Inflammatory macrophage treated with lipopolysaccharide for 4 hours (primary cell): ENCODE results near the gene SEPTIN11.

Experiments used
- DNase-seq: peaks from one replicate; pipeline ENCODE4 v3.0.0-alpha.2; 2020

The SEPTIN11 gene

GRCh38 chr4:76949276-76950051, at the start of gene SEPTIN11:
SEPTIN11 (plus strand) TSS chr4:76949752; CDS start chr4:76949904, 152 bp downstream.
- peak; percentile 91 for DNase-seq

GRCh38 chr4:76902233-76902890, 47.2 kb upstream of the SEPTIN11 start:
- DNase-seq, result no peak

GRCh38 chr4:76904646-76905190, 44.8 kb upstream of the SEPTIN11 start:
- DNase-seq, result no peak

GRCh38 chr4:76905521-76905920, 44.0 kb upstream of the SEPTIN11 start:
- DNase-seq, result no peak

GRCh38 chr4:76909711-76910110, 39.8 kb upstream of the SEPTIN11 start:
- DNase-seq, result no peak

GRCh38 chr4:76920715-76921114, 28.8 kb upstream of the SEPTIN11 start:
- no peak for DNase-seq

- no peak for DNase-seq
Observed at GRCh38 chr4:76923619-76924357, 25.8 kb upstream of the SEPTIN11 start.

GRCh38 chr4:76926841-76927240, 22.7 kb upstream of the SEPTIN11 start:
- no peak for DNase-seq

- DNase-seq, result no peak
Observed at GRCh38 chr4:76930685-76931084, 18.9 kb upstream of the SEPTIN11 start.

- no peak for DNase-seq
Observed at GRCh38 chr4:76931087-76931486, 18.5 kb upstream of the SEPTIN11 start.

- DNase-seq, result no peak
Observed at GRCh38 chr4:76931576-76932276, 17.8 kb upstream of the SEPTIN11 start.

- no peak for DNase-seq
Observed at GRCh38 chr4:76939184-76939583, 10.4 kb upstream of the SEPTIN11 start.

GRCh38 chr4:76943129-76943620, 6.4 kb upstream of the SEPTIN11 start:
- DNase-seq, result no peak

GRCh38 chr4:76943790-76944189, 5.8 kb upstream of the SEPTIN11 start:
- no peak for DNase-seq

- no peak for DNase-seq
Observed at GRCh38 chr4:76947369-76947768, 2.2 kb upstream of the SEPTIN11 start.

- DNase-seq, result peak; percentile 84
Observed at GRCh38 chr4:76948443-76949275, 893 bp upstream of the SEPTIN11 start.

GRCh38 chr4:76950052-76950955, 752 bp downstream of the SEPTIN11 start:
- DNase-seq, result peak; percentile 66

- peak; percentile 68 for DNase-seq
Observed at GRCh38 chr4:76950956-76951671, 1.6 kb downstream of the SEPTIN11 start.

- no peak for DNase-seq
Observed at GRCh38 chr4:76951672-76952010, 2.1 kb downstream of the SEPTIN11 start.

GRCh38 chr4:76952071-76952470, 2.5 kb downstream of the SEPTIN11 start:
- no peak for DNase-seq
